NCI-H187 treated with DMSO at 0.1 percent for 48 hours (cell line): ENCODE results near the gene MUC5AC.
"Not testable (repeated sequence)": the region's sequence is repeated elsewhere in the genome, so short reads cannot be mapped to it uniquely, and the experiment has no call there.

Experiments used
- DNase-seq: peaks from one replicate; lab custom pipeline; 2025; lab: John Stamatoyannopoulos, UW

MUC5AC gene

DNA sequence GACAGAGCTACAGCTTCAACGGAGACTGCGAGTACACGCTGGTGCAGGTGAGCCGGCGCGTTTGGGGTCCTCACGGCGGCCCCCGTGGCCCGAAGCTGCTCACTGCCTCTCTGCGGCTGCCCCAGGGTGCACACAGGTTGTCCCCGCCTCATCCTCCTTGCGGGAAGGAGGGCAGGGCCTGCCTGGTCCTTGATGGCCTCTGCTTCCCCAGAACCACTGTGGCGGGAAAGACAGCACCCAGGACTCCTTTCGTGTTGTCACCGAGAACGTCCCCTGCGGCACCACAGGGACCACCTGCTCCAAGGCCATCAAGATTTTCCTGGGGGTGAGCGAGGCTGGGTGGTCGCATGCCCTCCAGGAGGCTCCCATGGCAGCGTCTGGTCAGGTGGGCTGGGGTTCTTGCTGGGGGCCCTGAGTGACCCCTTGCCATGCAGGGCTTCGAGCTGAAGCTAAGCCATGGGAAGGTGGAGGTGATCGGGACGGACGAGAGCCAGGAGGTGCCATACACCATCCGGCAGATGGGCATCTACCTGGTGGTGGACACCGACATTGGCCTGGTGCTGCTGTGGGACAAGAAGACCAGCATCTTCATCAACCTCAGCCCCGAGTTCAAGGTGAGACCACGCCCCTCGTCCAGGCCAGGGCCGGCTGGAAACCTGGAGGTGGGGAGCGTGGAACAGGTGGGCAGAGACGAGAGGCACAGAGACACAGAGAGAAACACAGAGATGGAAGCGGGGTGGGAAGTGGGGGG, 19.4 kb downstream of the MUC5AC start:
- DNase-seq, result no peak

DNA sequence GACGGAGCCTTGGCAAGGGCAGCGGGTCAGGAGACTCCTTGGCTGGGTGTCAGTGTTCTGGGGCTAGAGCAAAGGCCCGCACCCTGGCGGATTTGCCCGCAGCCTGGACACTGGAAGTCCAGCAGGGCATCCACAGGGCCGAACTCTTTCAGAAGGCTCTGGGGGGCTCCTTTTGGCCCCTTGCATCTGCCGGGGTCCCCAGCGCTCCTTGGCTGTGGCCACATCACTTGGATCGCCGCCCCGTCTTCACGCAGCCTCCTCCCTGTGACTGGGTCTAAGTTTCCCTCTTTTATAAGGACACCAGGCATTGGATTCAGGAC, 20.0 kb downstream of the MUC5AC start:
- no peak for DNase-seq

DNA sequence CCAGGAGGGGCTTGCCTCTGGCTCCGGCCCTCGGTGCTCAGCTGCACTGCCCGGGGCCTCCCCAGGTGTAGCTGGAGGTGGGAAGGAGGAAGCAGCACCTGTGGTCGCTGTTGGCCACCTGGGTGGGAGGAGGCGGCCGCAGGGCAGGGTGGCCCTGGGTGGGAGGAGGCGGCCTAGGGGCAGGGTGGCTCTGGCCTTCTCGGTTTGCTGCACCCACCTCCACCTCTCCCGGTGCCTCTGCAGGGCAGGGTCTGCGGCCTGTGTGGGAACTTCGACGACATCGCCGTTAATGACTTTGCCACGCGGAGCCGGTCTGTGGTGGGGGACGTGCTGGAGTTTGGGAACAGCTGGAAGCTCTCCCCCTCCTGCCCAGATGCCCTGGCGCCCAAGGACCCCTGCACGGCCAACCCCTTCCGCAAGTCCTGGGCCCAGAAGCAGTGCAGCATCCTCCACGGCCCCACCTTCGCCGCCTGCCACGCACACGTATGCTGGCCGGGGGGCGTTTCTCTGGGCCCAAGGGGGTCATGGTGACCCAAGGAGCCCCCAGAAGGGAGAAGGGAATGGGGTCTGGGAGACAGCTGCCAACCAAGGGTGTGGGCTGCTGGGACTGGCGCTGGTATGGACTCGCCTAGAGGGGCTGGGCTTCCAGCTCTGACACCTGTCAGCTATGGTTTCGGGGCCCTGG, 20.6 kb downstream of the MUC5AC start:
- DNase-seq, result no peak

DNA sequence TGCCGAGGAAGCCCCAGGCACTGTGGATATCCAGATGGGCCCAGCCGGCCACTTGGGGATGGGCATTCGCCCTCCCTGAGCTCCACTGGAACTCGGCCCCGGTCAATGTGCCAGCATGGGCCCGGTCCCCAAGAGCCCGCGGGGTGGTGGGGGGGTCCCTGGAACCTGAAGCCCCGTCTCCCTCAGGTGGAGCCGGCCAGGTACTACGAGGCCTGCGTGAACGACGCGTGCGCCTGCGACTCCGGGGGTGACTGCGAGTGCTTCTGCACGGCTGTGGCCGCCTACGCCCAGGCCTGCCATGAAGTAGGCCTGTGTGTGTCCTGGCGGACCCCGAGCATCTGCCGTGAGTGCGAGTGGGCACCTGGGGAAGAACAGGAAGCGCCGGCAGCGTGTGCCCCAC, 21.2 kb downstream of the MUC5AC start:
- DNase-seq, result no peak

DNA sequence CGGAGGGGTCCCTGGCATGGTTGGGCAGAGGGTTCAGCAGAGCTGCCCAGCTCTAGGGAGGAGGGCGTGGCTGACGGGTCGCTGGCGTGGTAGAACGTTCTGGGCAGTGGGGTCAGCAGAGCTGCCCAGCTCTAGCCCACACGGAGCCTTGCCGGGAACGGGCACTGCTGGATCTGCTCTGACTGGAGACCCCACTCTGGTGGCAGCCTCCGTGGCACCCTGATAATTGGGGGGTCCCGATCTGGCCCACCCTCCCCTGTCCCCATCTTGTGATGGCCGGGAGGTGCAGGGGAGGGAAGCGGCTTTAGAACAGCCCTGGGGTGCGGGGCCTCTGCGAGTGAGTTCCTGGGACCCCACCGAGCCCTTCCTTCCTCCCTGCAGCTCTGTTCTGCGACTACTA, 21.9 kb downstream of the MUC5AC start:
- DNase-seq, result no peak

DNA sequence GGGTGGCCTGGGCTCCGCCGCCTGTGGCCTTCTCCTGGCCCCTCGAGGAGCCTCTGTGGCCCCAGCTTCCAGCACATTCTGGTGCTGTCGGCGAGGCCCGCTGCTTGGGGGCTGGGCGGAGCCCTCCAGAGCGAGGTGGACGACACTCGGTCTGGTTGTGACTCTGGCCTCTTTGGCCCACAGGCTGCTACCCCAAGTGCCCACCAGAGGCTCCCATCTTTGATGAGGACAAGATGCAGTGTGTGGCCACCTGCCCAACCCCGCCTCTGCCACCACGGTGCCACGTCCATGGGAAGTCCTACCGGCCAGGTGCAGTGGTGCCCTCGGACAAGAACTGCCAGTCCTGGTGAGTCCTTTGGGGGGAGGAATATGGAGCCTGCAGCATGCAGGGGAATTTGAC, 22.4 kb downstream of the MUC5AC start:
- DNase-seq, result no peak

DNA sequence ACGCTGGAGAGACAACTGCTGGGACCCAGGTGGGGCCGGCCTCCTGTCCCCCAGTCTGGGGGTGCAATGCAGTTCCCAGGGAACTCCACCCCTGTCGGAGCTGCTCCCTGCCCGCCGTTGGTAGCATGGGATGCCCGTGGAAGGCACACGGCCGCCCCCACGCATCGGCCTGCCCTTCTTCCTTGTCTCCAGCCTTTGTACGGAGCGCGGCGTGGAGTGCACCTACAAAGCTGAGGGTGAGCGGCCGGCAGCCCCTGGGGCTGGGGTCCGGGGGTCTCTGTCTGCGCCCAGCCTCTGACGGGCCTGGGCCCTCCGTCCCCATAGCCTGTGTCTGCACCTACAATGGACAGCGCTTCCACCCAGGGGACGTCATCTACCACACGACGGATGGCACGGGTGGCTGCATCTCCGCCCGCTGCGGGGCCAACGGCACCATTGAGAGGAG, 23.2 kb downstream of the MUC5AC start:
- no peak for DNase-seq

DNA sequence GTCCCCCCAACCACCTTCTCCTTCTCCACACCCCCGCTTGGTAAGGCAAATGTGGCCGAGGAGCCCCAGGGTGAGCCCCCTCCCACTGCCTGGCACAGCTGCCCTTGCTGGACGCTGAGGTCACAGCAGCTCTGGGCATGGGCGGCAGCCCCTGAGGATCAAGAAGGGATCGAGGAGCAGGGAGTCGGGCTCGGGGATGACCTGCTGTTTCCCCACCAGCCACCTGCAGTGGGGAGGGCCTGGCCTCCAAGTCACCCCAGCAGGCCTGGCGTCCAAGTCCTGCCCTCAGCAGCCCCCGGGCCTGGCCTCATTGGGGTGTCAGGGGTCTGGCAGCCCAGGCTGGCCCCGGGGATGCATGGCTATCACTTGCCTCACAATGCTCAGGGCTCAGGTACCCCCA, 23.7 kb downstream of the MUC5AC start:
- no peak for DNase-seq

DNA sequence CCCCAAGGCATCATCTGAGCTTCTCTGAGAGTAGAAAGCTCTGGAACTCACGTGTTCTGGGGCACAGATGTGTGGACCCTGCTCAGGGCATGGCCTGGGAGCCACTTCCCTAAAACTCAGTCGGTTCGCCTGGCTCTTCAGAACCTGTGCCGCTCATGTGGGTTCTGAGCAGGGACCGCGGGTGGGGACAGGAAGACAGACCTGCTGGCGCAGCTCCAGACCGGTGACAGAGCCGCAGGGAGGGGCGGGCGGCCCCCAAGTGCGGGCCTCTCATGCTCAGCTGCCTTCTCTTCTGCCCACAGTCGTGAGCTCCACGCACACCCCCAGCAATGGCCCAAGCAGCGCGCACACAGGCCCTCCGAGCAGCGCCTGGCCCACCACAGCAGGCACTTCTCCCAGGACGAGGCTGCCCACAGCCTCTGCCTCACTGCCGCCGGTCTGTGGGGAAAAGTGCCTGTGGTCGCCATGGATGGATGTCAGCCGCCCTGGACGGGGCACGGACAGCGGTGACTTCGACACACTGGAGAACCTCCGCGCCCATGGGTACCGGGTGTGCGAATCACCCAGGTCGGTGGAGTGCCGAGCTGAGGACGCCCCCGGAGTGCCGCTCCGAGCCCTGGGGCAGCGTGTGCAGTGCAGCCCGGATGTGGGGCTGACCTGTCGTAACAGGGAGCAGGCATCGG, 24.2 kb downstream of the MUC5AC start:
- no peak for DNase-seq

DNA sequence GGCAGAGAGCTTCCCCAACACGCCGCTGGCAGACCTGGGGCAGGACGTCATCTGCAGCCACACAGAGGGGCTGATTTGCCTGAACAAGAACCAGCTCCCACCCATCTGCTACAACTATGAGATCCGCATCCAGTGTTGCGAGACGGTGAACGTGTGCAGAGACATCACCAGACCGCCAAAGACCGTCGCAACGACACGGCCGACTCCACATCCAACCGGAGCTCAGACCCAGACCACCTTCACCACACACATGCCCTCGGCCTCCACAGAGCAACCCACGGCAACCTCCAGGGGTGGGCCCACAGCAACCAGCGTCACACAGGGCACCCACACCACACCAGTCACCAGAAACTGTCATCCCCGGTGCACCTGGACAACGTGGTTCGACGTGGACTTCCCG, 26.4 kb downstream of the MUC5AC start:
- not testable (repeated sequence) for DNase-seq

DNA sequence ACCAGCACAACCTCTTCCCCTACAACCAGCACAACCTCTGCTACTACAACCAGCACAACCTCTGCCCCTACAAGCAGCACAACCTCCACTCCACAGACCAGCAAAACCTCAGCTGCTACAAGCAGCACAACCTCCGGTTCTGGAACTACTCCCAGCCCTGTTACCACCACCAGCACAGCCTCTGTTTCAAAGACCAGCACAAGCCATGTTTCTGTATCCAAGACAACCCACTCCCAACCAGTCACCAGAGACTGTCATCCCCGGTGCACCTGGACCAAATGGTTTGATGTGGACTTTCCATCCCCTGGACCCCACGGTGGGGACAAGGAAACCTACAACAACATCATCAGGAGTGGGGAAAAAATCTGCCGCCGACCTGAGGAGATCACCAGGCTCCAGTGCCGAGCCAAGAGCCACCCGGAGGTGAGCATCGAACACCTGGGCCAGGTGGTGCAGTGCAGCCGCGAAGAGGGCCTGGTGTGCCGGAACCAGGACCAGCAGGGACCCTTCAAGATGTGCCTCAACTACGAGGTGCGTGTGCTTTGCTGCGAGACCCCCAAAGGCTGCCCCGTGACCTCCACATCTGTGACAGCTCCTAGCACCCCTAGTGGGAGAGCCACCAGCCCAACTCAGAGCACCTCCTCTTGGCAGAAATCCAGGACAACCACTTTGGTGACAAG, 30.8 kb downstream of the MUC5AC start:
- not testable (repeated sequence) for DNase-seq

DNA sequence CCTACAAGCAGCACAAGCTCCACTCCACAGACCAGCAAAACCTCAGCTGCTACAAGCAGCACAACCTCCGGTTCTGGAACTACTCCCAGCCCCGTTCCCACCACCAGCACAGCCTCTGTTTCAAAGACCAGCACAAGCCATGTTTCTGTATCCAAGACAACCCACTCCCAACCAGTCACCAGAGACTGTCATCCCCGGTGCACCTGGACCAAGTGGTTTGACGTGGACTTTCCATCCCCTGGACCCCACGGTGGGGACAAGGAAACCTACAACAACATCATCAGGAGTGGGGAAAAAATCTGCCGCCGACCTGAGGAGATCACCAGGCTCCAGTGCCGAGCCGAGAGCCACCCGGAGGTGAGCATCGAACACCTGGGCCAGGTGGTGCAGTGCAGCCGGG, 32.1 kb downstream of the MUC5AC start:
- DNase-seq, result not testable (repeated sequence)

DNA sequence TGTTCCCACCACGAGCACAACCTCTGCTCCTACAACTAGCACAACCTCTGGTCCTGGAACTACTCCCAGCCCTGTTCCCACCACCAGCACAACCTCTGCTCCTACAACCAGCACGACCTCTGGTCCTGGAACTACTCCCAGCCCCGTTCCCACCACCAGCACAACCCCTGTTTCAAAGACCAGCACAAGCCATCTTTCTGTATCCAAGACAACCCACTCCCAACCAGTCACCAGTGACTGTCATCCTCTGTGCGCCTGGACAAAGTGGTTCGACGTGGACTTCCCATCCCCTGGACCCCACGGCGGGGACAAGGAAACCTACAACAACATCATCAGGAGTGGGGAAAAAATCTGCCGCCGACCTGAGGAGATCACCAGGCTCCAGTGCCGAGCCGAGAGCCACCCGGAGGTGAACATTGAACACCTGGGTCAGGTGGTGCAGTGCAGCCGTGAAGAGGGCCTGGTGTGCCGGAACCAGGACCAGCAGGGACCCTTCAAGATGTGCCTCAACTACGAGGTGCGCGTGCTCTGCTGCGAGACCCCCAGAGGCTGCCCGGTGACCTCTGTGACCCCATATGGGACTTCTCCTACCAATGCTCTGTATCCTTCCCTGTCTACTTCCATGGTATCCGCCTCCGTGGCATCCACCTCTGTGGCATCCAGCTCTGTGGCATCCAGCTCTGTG, 34.2 kb downstream of the MUC5AC start:
- DNase-seq, result not testable (repeated sequence)

DNA sequence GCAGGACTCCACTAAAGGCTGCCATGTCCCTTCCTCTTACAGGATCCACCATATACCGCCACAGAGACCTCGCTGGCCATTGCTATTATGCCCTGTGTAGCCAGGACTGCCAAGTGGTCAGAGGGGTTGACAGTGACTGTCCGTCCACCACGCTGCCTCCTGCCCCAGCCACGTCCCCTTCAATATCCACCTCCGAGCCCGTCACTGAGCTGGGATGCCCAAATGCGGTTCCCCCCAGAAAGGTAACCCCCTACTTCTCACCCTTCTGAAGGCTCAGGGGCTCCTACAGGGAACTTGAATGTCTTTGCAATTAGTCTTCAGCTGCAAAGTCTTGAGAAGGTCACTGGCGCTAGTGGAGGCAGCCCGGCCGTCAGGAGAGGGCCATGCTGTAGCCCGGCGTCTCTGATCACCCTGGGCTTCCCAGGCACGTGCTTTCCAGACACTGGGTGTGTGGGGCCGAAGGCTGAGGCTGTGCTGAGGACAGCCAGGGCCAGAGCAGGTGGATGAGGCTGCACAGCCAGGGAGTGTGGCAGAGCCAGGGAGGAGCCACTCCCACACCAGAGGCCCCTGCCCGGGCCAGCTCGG, 35.1 kb downstream of the MUC5AC start:
- no peak for DNase-seq

DNA sequence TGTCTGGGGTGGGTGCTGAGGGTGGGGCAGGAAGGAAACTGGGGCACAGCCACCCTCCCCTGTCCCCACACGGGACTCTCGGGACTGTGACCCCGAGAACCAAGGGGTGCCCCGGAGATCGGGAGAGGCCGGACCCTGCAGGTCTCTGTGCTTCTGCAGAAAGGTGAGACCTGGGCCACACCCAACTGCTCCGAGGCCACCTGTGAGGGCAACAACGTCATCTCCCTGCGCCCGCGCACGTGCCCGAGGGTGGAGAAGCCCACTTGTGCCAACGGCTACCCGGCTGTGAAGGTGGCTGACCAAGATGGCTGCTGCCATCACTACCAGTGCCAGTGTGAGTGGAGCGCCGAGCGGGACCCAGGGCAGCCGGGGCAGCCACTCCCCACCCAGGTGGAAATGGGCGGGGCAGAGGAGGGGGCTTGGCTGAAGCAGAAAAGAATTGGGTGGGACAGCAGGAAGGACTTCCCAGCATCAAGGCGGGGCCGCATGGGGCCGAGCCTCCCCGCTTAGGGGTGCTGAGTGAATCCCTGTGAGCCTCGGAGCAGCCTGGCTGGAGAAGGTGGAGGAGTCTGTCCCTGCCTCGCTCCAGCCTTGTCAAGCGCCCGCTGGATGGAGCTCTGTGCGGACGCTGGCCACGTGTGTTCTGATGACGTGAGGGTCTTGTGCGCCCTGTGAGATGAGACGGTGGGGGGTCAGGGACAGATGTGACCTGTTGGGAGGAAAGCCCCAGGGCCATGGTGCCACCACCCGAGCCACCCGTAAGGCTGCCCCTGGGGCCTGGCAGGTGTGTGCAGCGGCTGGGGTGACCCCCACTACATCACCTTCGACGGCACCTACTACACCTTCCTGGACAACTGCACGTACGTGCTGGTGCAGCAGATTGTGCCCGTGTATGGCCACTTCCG, 35.8 kb downstream of the MUC5AC start:
- no peak for DNase-seq

DNA sequence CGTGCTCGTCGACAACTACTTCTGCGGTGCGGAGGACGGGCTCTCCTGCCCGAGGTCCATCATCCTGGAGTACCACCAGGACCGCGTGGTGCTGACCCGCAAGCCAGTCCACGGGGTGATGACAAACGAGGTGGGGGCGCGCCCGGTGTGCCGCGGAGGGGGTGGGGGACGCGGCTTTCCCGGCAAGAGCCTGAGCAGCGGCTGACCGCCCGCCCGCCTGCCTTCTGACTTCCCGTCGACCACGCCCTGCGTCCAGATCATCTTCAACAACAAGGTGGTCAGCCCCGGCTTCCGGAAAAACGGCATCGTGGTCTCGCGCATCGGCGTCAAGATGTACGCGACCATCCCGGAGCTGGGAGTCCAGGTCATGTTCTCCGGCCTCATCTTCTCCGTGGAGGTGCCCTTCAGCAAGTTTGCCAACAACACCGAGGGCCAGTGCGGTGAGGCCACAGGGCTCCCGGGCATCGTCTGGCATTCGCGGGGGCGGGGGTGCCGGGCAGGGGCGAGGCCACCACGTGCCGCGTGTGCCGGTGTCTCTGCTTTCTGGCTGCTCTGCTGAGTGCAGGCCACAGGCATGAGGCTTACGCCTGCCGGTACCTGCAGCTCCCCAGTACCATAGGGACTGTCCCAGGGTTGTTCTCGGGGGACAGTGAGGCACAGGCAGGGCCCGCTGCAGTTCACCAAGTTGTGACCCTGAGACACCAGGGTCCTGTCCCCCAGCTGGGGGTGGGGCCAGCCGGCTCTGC, 36.7 kb downstream of the MUC5AC start:
- DNase-seq, result no peak

DNA sequence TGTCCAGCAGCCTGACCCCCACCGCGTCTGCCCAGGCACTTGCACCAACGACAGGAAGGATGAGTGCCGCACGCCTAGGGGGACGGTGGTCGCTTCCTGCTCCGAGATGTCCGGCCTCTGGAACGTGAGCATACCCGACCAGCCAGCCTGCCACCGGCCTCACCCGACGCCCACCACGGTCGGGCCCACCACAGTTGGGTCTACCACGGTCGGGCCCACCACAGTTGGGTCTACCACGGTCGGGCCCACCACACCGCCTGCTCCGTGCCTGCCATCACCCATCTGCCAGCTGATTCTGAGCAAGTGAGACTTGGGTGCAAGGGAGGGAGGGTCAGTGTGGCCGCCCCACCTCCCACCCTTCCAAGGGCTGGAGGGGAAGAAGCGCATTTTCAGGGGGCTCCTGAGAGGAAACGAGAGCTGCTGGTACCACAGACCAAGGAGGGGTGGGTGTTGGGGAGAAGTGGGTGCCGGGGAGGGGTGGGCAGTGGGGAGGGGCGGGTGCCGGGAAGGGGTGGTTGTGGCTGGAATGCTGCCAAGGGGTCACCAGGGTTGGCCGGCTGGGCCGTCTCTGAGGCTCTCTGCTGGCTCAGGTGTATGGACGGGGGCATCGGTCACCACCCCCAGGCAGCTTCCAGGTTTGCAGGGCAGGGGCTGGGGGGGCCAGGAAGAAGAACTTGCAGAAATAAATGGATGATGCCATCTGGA, 37.4 kb downstream of the MUC5AC start:
- DNase-seq, result no peak

DNA sequence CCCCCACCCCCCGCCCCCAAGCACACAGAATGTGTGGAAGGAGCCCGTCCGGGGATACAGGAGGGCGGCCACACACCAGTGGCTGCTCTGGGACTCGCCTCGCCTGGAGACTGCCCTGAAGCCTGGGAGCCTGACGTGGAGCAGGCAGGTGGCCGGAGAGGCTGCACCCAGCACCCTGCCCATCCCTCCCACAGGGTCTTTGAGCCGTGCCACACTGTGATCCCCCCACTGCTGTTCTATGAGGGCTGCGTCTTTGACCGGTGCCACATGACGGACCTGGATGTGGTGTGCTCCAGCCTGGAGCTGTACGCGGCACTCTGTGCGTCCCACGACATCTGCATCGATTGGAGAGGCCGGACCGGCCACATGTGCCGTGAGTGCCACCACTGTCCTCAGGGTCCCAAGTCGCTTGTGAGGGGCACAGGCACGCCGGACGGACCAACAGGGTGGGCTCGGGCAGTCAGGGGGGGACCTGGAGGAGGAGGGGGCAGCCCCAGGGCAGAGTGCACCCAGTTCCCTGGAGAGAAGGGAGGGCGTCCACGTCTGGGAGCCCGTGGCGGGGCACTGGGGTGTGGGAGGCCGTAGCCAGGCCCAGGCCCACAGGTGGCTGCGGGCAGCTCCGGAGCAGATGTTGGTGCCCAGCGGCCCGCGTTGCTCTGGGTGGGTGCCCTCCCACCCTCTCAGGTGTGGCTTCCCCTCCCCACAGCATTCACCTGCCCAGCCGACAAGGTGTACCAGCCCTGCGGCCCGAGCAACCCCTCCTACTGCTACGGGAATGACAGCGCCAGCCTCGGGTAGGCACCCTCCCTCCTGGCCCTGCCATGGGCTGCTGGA, 38.1 kb downstream of the MUC5AC start:
- DNase-seq, result no peak
